HFFc6 (cell line): Measurements from ENCODE around the gene TRIP10. TPM values are rescaled to one million over a fixed set of nuclear protein-coding genes. Genes with fewer than 3 reads are reported as not detected.

Experiments used
- DNase-seq: peaks from one replicate; pipeline ENCODE4 v3.0.0-alpha.2; 2018
- H3K27ac Mint-ChIP-seq: 2 replicates; pipeline ENCODE4 v1.8.0; 2020; ENCODE audit warnings: mild to moderate bottlenecking, mixed read lengths
- H3K27me3 Mint-ChIP-seq: 2 replicates; pipeline ENCODE4 v1.8.0; 2021; ENCODE audit warnings: mild to moderate bottlenecking, moderate library complexity, mixed read lengths; ENCODE audit not compliant: insufficient read depth
- H3K36me3 Mint-ChIP-seq: 2 replicates; pipeline ENCODE4 v1.8.0; 2021; ENCODE audit warnings: low read depth, mixed read lengths
- H3K4me1 Mint-ChIP-seq: 2 replicates; pipeline ENCODE4 v1.8.0; 2020; ENCODE audit warnings: low read depth, mixed read lengths
- H3K4me3 Mint-ChIP-seq: 2 replicates; pipeline ENCODE4 v1.8.0; 2020; ENCODE audit warnings: mild to moderate bottlenecking, moderate library complexity, mixed read lengths
- H3K9me3 Mint-ChIP-seq: 2 replicates; pipeline ENCODE4 v1.8.0; 2020; ENCODE audit warnings: mild to moderate bottlenecking, mixed read lengths
- CTCF ChIP-seq: fragments of 200-600 bp; sonication (generic); IDR thresholded peaks from 2 replicates; pipeline ENCODE4 v1.5.0; 2021; ENCODE audit warnings: antibody characterized with exemption, mild to moderate bottlenecking
- total RNA-seq, 6 experiments: library from RNA; stranded (reverse); fragmentation: NEBNext Ultra II Directional; extraction: Animal tissue kit (Norgen Biotek cat#: 25700); gene quantifications; 2 replicates in 1 of 6; 3 replicates in 5 of 6; pipeline ENCODE4 v1.2.3, GENCODE V29; 2021

TRIP10 gene
- total RNA-seq, 6 experiments from 2014 or later = 46.1 to 53.3 (median 48.8) TPM

- Mint-ChIP-seq H3K27me3 (peaks cover 19% of the 10 kb centered on the region), H3K36me3 (peaks cover 6% of the 10 kb centered on the region), H3K27ac (no peak overlapping the region), H3K4me3 (no peak overlapping the region), H3K4me1 (peaks cover 20% of the 10 kb centered on the region), H3K9me3 (peaks cover 14% of the 10 kb centered on the region)
- no peak for DNase-seq
- TF ChIP-seq CTCF = no peak
Measured at GRCh38 chr19:6719992-6720368, 19.5 kb upstream of the TRIP10 start.

GRCh38 chr19:6720369-6721137 is 18.9 kb upstream of the TRIP10 start, which contains the start of gene C3:
C3 (minus strand) TSS chr19:6720650; CDS start chr19:6720589, 61 bp downstream.
- Mint-ChIP-seq H3K4me3 (no peak within 1 kb of the TSS), H3K36me3 (peaks cover 6% of the 10 kb centered on the region), H3K4me1 (peaks cover 20% of the 10 kb centered on the region), H3K27me3 (peaks cover 20% of the 10 kb centered on the region), H3K9me3 (peaks cover 14% of the 10 kb centered on the region), H3K27ac (no peak within 1 kb of the TSS)
- TF ChIP-seq CTCF = no peak
- DNase-seq = peak; percentile 50

GRCh38 chr19:6721138-6721474 is 18.4 kb upstream of the TRIP10 start:
- H3K4me3 Mint-ChIP-seq = no peak overlapping the region
- peaks cover 6% of the 10 kb centered on the region for H3K36me3 Mint-ChIP-seq
- DNase-seq = no peak
- H3K4me1 Mint-ChIP-seq = peaks cover 20% of the 10 kb centered on the region
- no peak overlapping the region for H3K27ac Mint-ChIP-seq
- TF ChIP-seq CTCF = no peak
- peaks cover 19% of the 10 kb centered on the region for H3K27me3 Mint-ChIP-seq
- peaks cover 14% of the 10 kb centered on the region for H3K9me3 Mint-ChIP-seq

GRCh38 chr19:6721773-6722172 is 17.7 kb upstream of the TRIP10 start:
- no peak for DNase-seq
- Mint-ChIP-seq H3K4me3 (peak overlapping the region; percentile 16; the same call in 1 of the 2 replicates), H3K9me3 (peaks cover 14% of the 10 kb centered on the region), H3K36me3 (peaks cover 6% of the 10 kb centered on the region), H3K4me1 (peaks cover 20% of the 10 kb centered on the region), H3K27me3 (peaks cover 19% of the 10 kb centered on the region), H3K27ac (no peak overlapping the region)
- no peak for TF ChIP-seq CTCF

- Mint-ChIP-seq H3K27me3 (peaks cover 17% of the 10 kb centered on the region), H3K9me3 (peaks cover 4% of the 10 kb centered on the region; the same call in 1 of the 2 replicates), H3K4me3 (peak overlapping the region; percentile 5; the same call in 1 of the 2 replicates), H3K4me1 (peaks cover 20% of the 10 kb centered on the region), H3K27ac (no peak overlapping the region), H3K36me3 (no peaks in the 10 kb centered on the region)
- DNase-seq = no peak
- TF ChIP-seq CTCF = no peak
Measured at GRCh38 chr19:6723108-6723618, 16.3 kb upstream of the TRIP10 start.
